Measurements from ENCODE around the gene NLK. TPM values are rescaled to one million over a fixed set of nuclear protein-coding genes. Genes with fewer than 3 reads are reported as not detected.

Gene NLK
- total and polyA plus RNA-seq, 10 of the 15 experiments (the other 5 are each of a cell fraction or from before 2014, with no cell fraction given), result 5.0 to 22.9 (median 15.0) TPM

GRCh38 chr17:28097254-28097653 is 54.8 kb downstream of the NLK start:
- Histone ChIP-seq H4K20me1 (ENCODE audit: control insufficient read depth, insufficient read depth) (no peaks in the 10 kb centered on the region), H3K4me1 (ENCODE audit: control insufficient read depth, insufficient read depth, low read length) (peaks cover 10% of the 10 kb centered on the region; the same call in 1 of the 2 replicates), H3K27ac (ENCODE audit: control insufficient read depth, insufficient read depth) (peak overlapping the region; percentile 51; the same call in 1 of the 2 replicates), H2AFZ (ENCODE audit: control insufficient read depth, low read depth, low read length) (no peak overlapping the region), H3K36me3 (ENCODE audit: control insufficient read depth in 2 of 2, insufficient read depth in 2 of 2, low read length in 1 of 2) (no peaks in the 10 kb centered on the region), H3K27me3 (replicated peaks in 1 of 2; ENCODE audit: control insufficient read depth in 2 of 2, insufficient read depth in 2 of 2, low read length in 1 of 2) (no peaks in the 10 kb centered on the region), H3K4me2 (ENCODE audit: control insufficient read depth, insufficient read depth) (no peak overlapping the region), H3K9me3 (replicated peaks; ENCODE audit: control insufficient read depth, insufficient read depth, low read length) (no peaks in the 10 kb centered on the region), H3K4me3 (no peak overlapping the region), H3K9ac (ENCODE audit: control insufficient read depth, insufficient read depth, low read length) (no peak overlapping the region), H3K79me2 (ENCODE audit: control insufficient read depth, insufficient read depth, low read length) (no peaks in the 10 kb centered on the region)
- ChIA-PET RAD21 (ENCODE audit: unreplicated experiment) (interaction anchor here (1.3 kb wide), 1 partner anchor 40 kb away, joined by 3 read pairs; no protein-coding TSS in a partner anchor), SMC1A (ENCODE audit: uncharacterized antibody, unreplicated experiment) (interaction anchor here (0.6 to 3.9 kb wide), 2 partner anchors 12 to 16 kb away, joined by 3 to 17 read pairs; no protein-coding TSS in a partner anchor), POLR2A (interaction anchor here (1.4 kb wide), 1 partner anchor 15 kb away, joined by 3 read pairs; no protein-coding TSS in a partner anchor), CTCF (no interaction called here)
- no peak for ATAC-seq
- BruUV-seq (replicated peaks), result no TSS peak
- WGBS (ENCODE audit: insufficient coverage, insufficient replicate concordance, low lambda C conversion rate, missing lambda C conversion rate), result 67% methylated on average over 1 of the region's 1 CpG
- FAIRE-seq, result no peak
- DNase-seq (ENCODE audit: low read depth, low spot score), result no peak
- intact Hi-C loops (cut with micrococcal nuclease; ENCODE audit: unreplicated experiment) (no loop called here), in situ Hi-C loops (cut with MboI) (no loop called here)
- TF ChIP-seq DPF2 (IDR thresholded peaks at IDR 0.05) (no peak), SIN3A (IDR thresholded peaks at IDR 0.05; ENCODE audit: low read depth, low read length) (no peak), E2F8 (IDR thresholded peaks at IDR 0.05; ENCODE audit: low read depth, partially characterized antibody) (no peak), POLR2AphosphoS2 (IDR thresholded peaks at IDR 0.05; ENCODE audit: low read depth, low read length) (no peak), HDGF (IDR thresholded peaks at IDR 0.05) (no peak), ZBTB40 (IDR thresholded peaks at IDR 0.05; ENCODE audit: borderline replicate concordance) (no peak), SMAD5 (IDR thresholded peaks at IDR 0.05; ENCODE audit: low read depth) (no peak), ZSCAN29 (IDR thresholded peaks at IDR 0.05) (no peak), KLF5 (IDR thresholded peaks at IDR 0.05; ENCODE audit: partially characterized antibody) (no peak), STAT1 (conservative IDR thresholded peaks at IDR 0.05) (no peak), NFYB (IDR thresholded peaks at IDR 0.05; ENCODE audit: insufficient read depth, low read depth, low read length) (no peak)
- TF ChIP-seq, protein P1, sequence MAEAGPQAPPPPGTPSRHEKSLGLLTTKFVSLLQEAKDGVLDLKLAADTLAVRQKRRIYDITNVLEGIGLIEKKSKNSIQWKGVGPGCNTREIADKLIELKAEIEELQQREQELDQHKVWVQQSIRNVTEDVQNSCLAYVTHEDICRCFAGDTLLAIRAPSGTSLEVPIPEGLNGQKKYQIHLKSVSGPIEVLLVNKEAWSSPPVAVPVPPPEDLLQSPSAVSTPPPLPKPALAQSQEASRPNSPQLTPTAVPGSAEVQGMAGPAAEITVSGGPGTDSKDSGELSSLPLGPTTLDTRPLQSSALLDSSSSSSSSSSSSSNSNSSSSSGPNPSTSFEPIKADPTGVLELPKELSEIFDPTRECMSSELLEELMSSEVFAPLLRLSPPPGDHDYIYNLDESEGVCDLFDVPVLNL (IDR thresholded peaks at IDR 0.05; ENCODE audit: low read depth, low read length), result no peak

Data from GM12878 (cell line).